ENCODE data around the gene NUTF2.

GRCh38 chr16:67872131-67872630, 25.4 kb downstream of the NUTF2 start:
- TF ChIP-seq CTCF (IDR thresholded peaks at IDR 0.05 in 2 of 3, conservative IDR thresholded peaks at IDR 0.05 in 1 of 3; ENCODE audit: borderline replicate concordance in 1 of 3, insufficient read depth in 1 of 3, low read depth in 2 of 3, low read length in 2 of 3) (no peak), POLR2A (IDR thresholded peaks at IDR 0.05; ENCODE audit: borderline replicate concordance, extremely low read depth, insufficient read depth, insufficient read length) (no peak), MAX (IDR thresholded peaks at IDR 0.05) (no peak), RAD21 (IDR thresholded peaks at IDR 0.05; ENCODE audit: low read depth) (no peak), REST (IDR thresholded peaks at IDR 0.05; ENCODE audit: low read depth) (no peak), POLR2AphosphoS5 (IDR thresholded peaks at IDR 0.05; ENCODE audit: low read depth, low read length) (no peak), YY1 (IDR thresholded peaks at IDR 0.05; ENCODE audit: extremely low read depth, insufficient replicate concordance, low read depth, low read length) (no peak)
- TF ChIP-seq, protein P1, sequence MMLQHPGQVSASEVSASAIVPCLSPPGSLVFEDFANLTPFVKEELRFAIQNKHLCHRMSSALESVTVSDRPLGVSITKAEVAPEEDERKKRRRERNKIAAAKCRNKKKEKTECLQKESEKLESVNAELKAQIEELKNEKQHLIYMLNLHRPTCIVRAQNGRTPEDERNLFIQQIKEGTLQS (IDR thresholded peaks at IDR 0.05), result no peak
